PC-3 (cell line): ENCODE measurements around the gene DCAF5. TPM values are rescaled to one million over a fixed set of nuclear protein-coding genes. Genes with fewer than 3 reads are reported as not detected.

Source experiments
- ATAC-seq: fragments of 200-7000 bp; cut with Tn5 transposase; 2 replicates; pipeline ENCODE4 v1.9.1; 2020; ENCODE audit warnings: mild to moderate bottlenecking, moderate library complexity
- BruUV-seq: library from RNA; stranded (reverse); fragments of 400-500 nt; replicated peaks from 2 replicates; lab custom pipeline; 2021; lab: Mats Ljungman, UMichigan
- CTCF ChIA-PET: fragments of 300-600 bp; sonication (Branson Sonifier 250); formaldehyde crosslinking; loops from one replicate; lab custom pipeline; 2022; ENCODE audit warnings: antibody characterized with exemption; lab: Charles Lee
- POLR2A ChIA-PET: fragments of 300-600 bp; sonication (Branson Sonifier 250); formaldehyde crosslinking; loops from one replicate; lab custom pipeline; 2022; ENCODE audit warnings: antibody characterized with exemption; ENCODE audit not compliant: unreplicated experiment; lab: Charles Lee
- DNase-seq: peaks from one replicate; pipeline ENCODE4 v3.0.0-alpha.2; 2015
- H2AFZ ChIP-seq: fragments of 300-600 bp; sonication (generic); 2 replicates; pipeline ENCODE4 v1.6.0; 2016; ENCODE audit warnings: antibody characterized with exemption, low read length
- H3F3A ChIP-seq: fragments of 300-600 bp; sonication (generic); one replicate; pipeline ENCODE4 v1.6.0; 2017; ENCODE audit warnings: antibody characterized with exemption, low read length, control low read depth, mild to moderate bottlenecking; ENCODE audit not compliant: unreplicated experiment
- H3K27ac ChIP-seq: fragments of 300-600 bp; sonication (generic); 2 replicates; pipeline ENCODE4 v1.5.1; 2016; ENCODE audit warnings: mild to moderate bottlenecking, low read length
- H3K27me3 ChIP-seq: fragments of 300-600 bp; sonication (generic); 2 replicates; pipeline ENCODE4 v1.6.1; 2016; ENCODE audit warnings: low read length, mixed read lengths
- H3K36me3 ChIP-seq: fragments of 300-600 bp; sonication (generic); 2 replicates; pipeline ENCODE4 v1.6.1; 2016; ENCODE audit warnings: low read depth, mixed run types, low read length, mixed read lengths
- H3K4me1 ChIP-seq: fragments of 300-600 bp; sonication (generic); 2 replicates; pipeline ENCODE4 v1.5.1; 2016; ENCODE audit warnings: low read length; ENCODE audit not compliant: insufficient read depth
- H3K4me2 ChIP-seq: fragments of 300-600 bp; sonication (generic); 2 replicates; pipeline ENCODE4 v1.6.0; 2016; ENCODE audit warnings: low read length
- H3K4me3 ChIP-seq: fragments of 300-600 bp; sonication (generic); 2 replicates; pipeline ENCODE4 v1.5.1; 2016; ENCODE audit warnings: mild to moderate bottlenecking, low read length, mixed read lengths
- H3K79me2 ChIP-seq: fragments of 300-600 bp; sonication (generic); 2 replicates; pipeline ENCODE4 v1.6.1; 2017; ENCODE audit warnings: low read length, mixed read lengths
- H3K9ac ChIP-seq: fragments of 300-600 bp; sonication (generic); 2 replicates; pipeline ENCODE4 v1.6.0; 2016; ENCODE audit warnings: mild to moderate bottlenecking, low read length
- H3K9me2 ChIP-seq: fragments of 300-600 bp; sonication (generic); replicated peaks from 2 replicates; pipeline ENCODE4 v1.6.1; 2016; ENCODE audit warnings: mixed run types, low read length, mixed read lengths
- H3K9me3 ChIP-seq: fragments of 300-600 bp; sonication (generic); 2 replicates; pipeline ENCODE4 v1.6.1; 2016; ENCODE audit warnings: low read length, mixed read lengths
- H4K20me1 ChIP-seq: fragments of 300-600 bp; sonication (generic); 2 replicates; pipeline ENCODE4 v1.6.1; 2016; ENCODE audit warnings: low read length, mixed read lengths
- CTCF ChIP-seq: fragments of 300-600 bp; sonication (generic); conservative IDR thresholded peaks from 2 replicates; pipeline ENCODE4 v1.5.1; 2017; ENCODE audit warnings: antibody characterized with exemption, low read depth, mild to moderate bottlenecking, low read length
- EZH2 ChIP-seq: fragments of 300-600 bp; sonication (generic); IDR thresholded peaks from one replicate; pipeline ENCODE4 v1.6.1; 2017; ENCODE audit warnings: antibody characterized with exemption, mild to moderate bottlenecking, low read length; ENCODE audit not compliant: unreplicated experiment
- EZH2phosphoT487 ChIP-seq: fragments of 300-600 bp; sonication (generic); IDR thresholded peaks from 2 replicates; pipeline ENCODE4 v1.6.1; 2018; ENCODE audit warnings: mild to moderate bottlenecking, antibody characterized with exemption, low read length, borderline replicate concordance
- intact Hi-C: fragments of 100-400 bp; cut with micrococcal nuclease; formaldehyde crosslinking; loops from 2 replicates; pipeline ENCODE4 v1.9.0; 2023
- total RNA-seq: library from RNA; depleted of rRNA; stranded (reverse); fragments of >200 nt; gene quantifications from 2 replicates; pipeline ENCODE4 v1.2.3, GENCODE V29; 2014

Gene DCAF5
- total RNA-seq, 1 experiment from 2014 or later = 17.5 TPM

GRCh38 chr14:69036757-69037506, 116.0 kb downstream of the DCAF5 start:
- H3K79me2 ChIP-seq = no peaks in the 10 kb centered on the region
- no peak for DNase-seq
- H3K4me3 ChIP-seq = no peak overlapping the region
- ATAC-seq = no peak
- no peak overlapping the region for H3K9ac ChIP-seq
- BruUV-seq = no TSS peak
- no peak for TF ChIP-seq EZH2phosphoT487
- ChIA-PET CTCF (interaction anchor here (0.6 kb wide), 1 partner anchor 105 kb away, joined by 3 read pairs; no protein-coding TSS in a partner anchor), POLR2A (interaction anchor here (0.5 kb wide), 1 partner anchor 240 kb away, joined by 6 read pairs; no protein-coding TSS in a partner anchor)
- no peak overlapping the region for H2AFZ ChIP-seq
- H3K9me2 ChIP-seq = no peaks in the 10 kb centered on the region
- H3K27me3 ChIP-seq = no peaks in the 10 kb centered on the region
- no peaks in the 10 kb centered on the region for H3F3A ChIP-seq
- no peaks in the 10 kb centered on the region for H3K36me3 ChIP-seq
- H4K20me1 ChIP-seq = no peaks in the 10 kb centered on the region
- no peaks in the 10 kb centered on the region for H3K9me3 ChIP-seq
- no peak overlapping the region for H3K4me2 ChIP-seq
- peaks cover 13% of the 10 kb centered on the region for H3K4me1 ChIP-seq
- intact Hi-C loops = no loop called here
- no peak overlapping the region for H3K27ac ChIP-seq

DNA sequence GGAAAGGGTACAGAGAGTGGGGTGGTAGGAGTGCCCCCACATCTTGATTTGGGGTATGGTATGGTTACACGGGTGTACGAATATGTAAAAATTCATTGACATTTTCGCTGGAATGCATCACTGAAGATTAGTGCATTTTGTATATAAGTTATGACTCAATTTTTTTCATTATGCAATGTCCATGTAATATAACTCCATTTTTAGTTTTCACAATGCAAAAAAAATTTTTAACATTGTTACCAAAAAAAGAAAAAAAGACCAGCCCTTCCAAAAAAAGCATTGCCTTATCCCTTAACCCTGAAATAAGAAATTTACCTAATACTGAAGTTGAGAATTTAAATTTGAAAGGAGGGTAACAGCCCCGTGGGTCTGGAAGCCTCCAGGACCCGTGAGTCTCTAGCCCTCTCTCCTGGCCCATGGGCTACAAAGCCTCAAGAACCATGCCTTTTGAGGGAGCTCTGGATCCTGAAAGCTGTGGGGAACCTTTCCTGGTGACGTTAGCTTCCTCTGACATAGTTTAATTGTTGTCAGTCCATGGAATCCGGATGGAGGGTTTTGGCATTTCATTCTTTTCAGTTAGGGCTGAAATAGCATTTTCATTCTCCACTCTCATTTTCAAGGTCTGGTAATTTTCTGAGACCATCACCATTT, 118.2 kb downstream of the DCAF5 start:
- H3K4me2 ChIP-seq = no peak overlapping the region
- no peaks in the 10 kb centered on the region for H3K9me2 ChIP-seq
- no peaks in the 10 kb centered on the region for H3K9me3 ChIP-seq
- POLR2A ChIA-PET = no interaction called here
- H4K20me1 ChIP-seq = no peaks in the 10 kb centered on the region
- no peak for TF ChIP-seq CTCF
- TF ChIP-seq EZH2phosphoT487 = no peak
- no peak for TF ChIP-seq EZH2
- no peak for DNase-seq
- H3K27me3 ChIP-seq = no peaks in the 10 kb centered on the region
- no peaks in the 10 kb centered on the region for H3K36me3 ChIP-seq
- CTCF ChIA-PET = no interaction called here
- no peak overlapping the region for H3K9ac ChIP-seq
- H2AFZ ChIP-seq = peak overlapping the region; percentile 41; the same call in 1 of the 2 replicates
- no peak overlapping the region for H3K27ac ChIP-seq
- ATAC-seq = no peak
- no peaks in the 10 kb centered on the region for H3K79me2 ChIP-seq
- H3F3A ChIP-seq = no peaks in the 10 kb centered on the region
- peaks cover 13% of the 10 kb centered on the region for H3K4me1 ChIP-seq
- no TSS peak for BruUV-seq
- intact Hi-C loops = no loop called here
- H3K4me3 ChIP-seq = no peak overlapping the region

GRCh38 chr14:69027242-69027913, 125.5 kb downstream of the DCAF5 start:
- Histone ChIP-seq H3K36me3 (no peaks in the 10 kb centered on the region), H3K4me1 (no peaks in the 10 kb centered on the region), H3K9me2 (no peaks in the 10 kb centered on the region), H3K9me3 (no peaks in the 10 kb centered on the region), H3K27me3 (no peaks in the 10 kb centered on the region), H3K27ac (no peak overlapping the region), H3K4me3 (no peak overlapping the region), H3F3A (no peaks in the 10 kb centered on the region), H2AFZ (no peak overlapping the region), H3K4me2 (no peak overlapping the region), H4K20me1 (no peaks in the 10 kb centered on the region), H3K79me2 (no peaks in the 10 kb centered on the region), H3K9ac (no peak overlapping the region)
- DNase-seq = no peak
- ATAC-seq = peak; percentile 37; the same call in 1 of the 2 replicates
- TF ChIP-seq EZH2 = no peak
- no peak for TF ChIP-seq CTCF
- no peak for TF ChIP-seq EZH2phosphoT487
- BruUV-seq = no TSS peak
- POLR2A ChIA-PET = interaction anchor here (0.6 kb wide), 2 partner anchors 8 to 95 kb away, joined by 4 to 7 read pairs; no protein-coding TSS in a partner anchor
- CTCF ChIA-PET = interaction anchor here (0.5 to 0.6 kb wide), 2 partner anchors 12 to 32 kb away, joined by 3 read pairs; no protein-coding TSS in a partner anchor
- intact Hi-C loops = no loop called here
